ENCODE measurements around the gene ACSF2. TPM values are rescaled to one million over a fixed set of nuclear protein-coding genes. Genes with fewer than 3 reads are reported as not detected.

ACSF2 gene
- total and polyA plus RNA-seq, 2 experiments from 2014 or later: 43.1 to 47.9 TPM

DNA sequence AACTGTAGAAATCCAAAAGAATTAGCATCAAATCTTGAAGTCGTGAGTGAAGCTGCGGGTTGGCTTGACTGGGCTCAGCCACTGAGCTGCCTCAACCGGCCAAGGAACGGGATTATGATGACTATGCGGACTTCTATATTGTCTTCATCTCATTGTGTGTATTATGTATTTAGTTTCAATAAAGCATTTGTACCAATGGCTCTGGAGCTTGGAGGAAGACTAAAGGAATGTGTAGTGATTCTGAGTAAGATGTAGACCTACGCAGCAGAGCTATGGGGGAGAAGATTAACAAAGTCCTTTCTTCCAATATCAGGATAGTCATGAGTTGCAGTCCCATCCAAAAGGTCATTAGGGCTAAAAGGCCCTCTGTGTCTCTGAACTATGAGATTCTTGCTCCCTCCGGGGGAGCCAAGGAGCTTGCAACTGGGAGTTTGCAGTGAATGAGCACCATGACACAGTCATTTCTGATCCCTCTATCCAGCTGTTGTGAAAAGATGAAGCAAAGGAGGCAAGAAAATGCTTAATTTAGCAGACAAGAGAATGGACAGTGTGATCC is 44.7 kb upstream of the ACSF2 start:
- 95% methylated on average over 7 of the region's 7 CpGs for WGBS (ENCODE audit: low lambda C conversion rate, missing lambda C conversion rate)
- Histone ChIP-seq H3K36me3 (replicated peaks; ENCODE audit: insufficient read depth, low read depth) (no peaks in the 10 kb centered on the region), H3K4me2 (no peak overlapping the region)

DNA sequence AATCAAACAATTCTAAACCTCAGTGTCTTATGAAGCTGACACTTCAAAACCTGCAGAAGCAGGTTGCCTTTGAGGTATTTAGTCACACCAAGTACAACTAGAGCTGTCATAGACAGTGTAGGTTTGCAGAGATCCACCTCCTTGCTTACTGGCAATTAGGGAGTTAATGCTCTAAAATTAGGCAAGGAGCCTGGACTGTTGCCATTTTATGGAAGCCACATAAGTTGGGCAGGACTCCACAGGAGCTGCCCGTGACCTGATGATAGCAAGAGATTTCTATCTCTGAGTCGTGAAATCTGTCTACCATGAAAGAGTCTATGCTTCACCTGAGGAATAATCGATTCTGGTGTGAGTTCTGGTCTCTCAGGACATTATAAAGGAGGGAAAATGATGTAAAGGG is 44.1 kb upstream of the ACSF2 start:
- H3K9me2 ChIP-seq (replicated peaks; ENCODE audit: insufficient read depth): no peaks in the 10 kb centered on the region
- H3K27me3 ChIP-seq: no peaks in the 10 kb centered on the region
- no peak for DNase-seq (ENCODE audit: low spot score)
- H3K79me2 ChIP-seq: no peaks in the 10 kb centered on the region
- H3K36me3 ChIP-seq (replicated peaks; ENCODE audit: insufficient read depth, low read depth): no peaks in the 10 kb centered on the region
- no peak overlapping the region for H2AFZ ChIP-seq
- WGBS (ENCODE audit: low lambda C conversion rate, missing lambda C conversion rate): 82% methylated on average over 3 of the region's 3 CpGs
- H3K9me3 ChIP-seq (ENCODE audit: low read depth): no peaks in the 10 kb centered on the region
- no peak overlapping the region for H3K27ac ChIP-seq
- TF ChIP-seq, protein P1, sequence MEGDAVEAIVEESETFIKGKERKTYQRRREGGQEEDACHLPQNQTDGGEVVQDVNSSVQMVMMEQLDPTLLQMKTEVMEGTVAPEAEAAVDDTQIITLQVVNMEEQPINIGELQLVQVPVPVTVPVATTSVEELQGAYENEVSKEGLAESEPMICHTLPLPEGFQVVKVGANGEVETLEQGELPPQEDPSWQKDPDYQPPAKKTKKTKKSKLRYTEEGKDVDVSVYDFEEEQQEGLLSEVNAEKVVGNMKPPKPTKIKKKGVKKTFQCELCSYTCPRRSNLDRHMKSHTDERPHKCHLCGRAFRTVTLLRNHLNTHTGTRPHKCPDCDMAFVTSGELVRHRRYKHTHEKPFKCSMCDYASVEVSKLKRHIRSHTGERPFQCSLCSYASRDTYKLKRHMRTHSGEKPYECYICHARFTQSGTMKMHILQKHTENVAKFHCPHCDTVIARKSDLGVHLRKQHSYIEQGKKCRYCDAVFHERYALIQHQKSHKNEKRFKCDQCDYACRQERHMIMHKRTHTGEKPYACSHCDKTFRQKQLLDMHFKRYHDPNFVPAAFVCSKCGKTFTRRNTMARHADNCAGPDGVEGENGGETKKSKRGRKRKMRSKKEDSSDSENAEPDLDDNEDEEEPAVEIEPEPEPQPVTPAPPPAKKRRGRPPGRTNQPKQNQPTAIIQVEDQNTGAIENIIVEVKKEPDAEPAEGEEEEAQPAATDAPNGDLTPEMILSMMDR (IDR thresholded peaks at IDR 0.05; ENCODE audit: poor library complexity): no peak
- TF ChIP-seq EZH2 (IDR thresholded peaks at IDR 0.05; ENCODE audit: borderline replicate concordance): no peak
- TF ChIP-seq EZH2phosphoT487 (IDR thresholded peaks at IDR 0.05; ENCODE audit: low read depth, severe bottlenecking, unreplicated experiment): no peak
- H3K4me1 ChIP-seq (ENCODE audit: insufficient read depth): no peaks in the 10 kb centered on the region
- H3K4me2 ChIP-seq: no peak overlapping the region
- H4K20me1 ChIP-seq (ENCODE audit: insufficient read depth, poor library complexity, severe bottlenecking): no peaks in the 10 kb centered on the region
- no peak overlapping the region for H3K4me3 ChIP-seq

More for the DNA sequence above, 44.7 kb upstream of the ACSF2 start:
- Histone ChIP-seq H3K27ac (no peak overlapping the region), H3K27me3 (no peaks in the 10 kb centered on the region), H3K4me1 (ENCODE audit: insufficient read depth) (no peaks in the 10 kb centered on the region), H3K79me2 (no peaks in the 10 kb centered on the region), H3K4me3 (no peak overlapping the region), H3K9me3 (ENCODE audit: low read depth) (no peaks in the 10 kb centered on the region), H3K9me2 (replicated peaks; ENCODE audit: insufficient read depth) (no peaks in the 10 kb centered on the region), H2AFZ (no peak overlapping the region), H4K20me1 (ENCODE audit: insufficient read depth, poor library complexity, severe bottlenecking) (no peaks in the 10 kb centered on the region)
- TF ChIP-seq, protein P1 (IDR thresholded peaks at IDR 0.05; ENCODE audit: poor library complexity): no peak
- TF ChIP-seq EZH2phosphoT487 (IDR thresholded peaks at IDR 0.05; ENCODE audit: low read depth, severe bottlenecking, unreplicated experiment) (no peak), EZH2 (IDR thresholded peaks at IDR 0.05; ENCODE audit: borderline replicate concordance) (no peak)
- DNase-seq (ENCODE audit: low spot score): no peak

DNA sequence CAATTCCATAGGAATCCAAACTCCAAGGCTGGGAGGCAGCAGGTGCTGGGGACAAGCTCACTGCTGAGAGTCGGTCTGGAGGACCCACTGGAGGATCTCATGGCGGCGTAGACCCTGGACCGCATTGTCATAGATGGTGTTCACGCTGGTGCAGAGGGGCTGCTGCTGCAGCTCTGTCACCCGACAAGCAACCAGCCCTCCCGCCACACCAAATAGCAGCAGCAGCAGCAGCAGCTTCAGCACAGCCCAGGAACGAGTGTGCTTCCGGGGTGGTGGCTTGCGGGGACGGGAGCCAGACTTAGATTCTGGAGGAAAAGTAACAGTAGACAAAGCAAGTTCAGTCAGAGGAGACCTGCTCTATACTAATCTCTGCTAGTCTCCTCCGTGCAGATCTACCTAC is 43.1 kb upstream of the ACSF2 start:
- H4K20me1 ChIP-seq (ENCODE audit: insufficient read depth, poor library complexity, severe bottlenecking): no peaks in the 10 kb centered on the region
- WGBS (ENCODE audit: low lambda C conversion rate, missing lambda C conversion rate): 93% methylated on average over 12 of the region's 12 CpGs
- H3K79me2 ChIP-seq: no peaks in the 10 kb centered on the region
- H3K36me3 ChIP-seq (replicated peaks; ENCODE audit: insufficient read depth, low read depth): peaks cover 5% of the 10 kb centered on the region
- no peaks in the 10 kb centered on the region for H3K9me3 ChIP-seq (ENCODE audit: low read depth)
- TF ChIP-seq EZH2 (IDR thresholded peaks at IDR 0.05; ENCODE audit: borderline replicate concordance): no peak
- TF ChIP-seq, protein P1 (IDR thresholded peaks at IDR 0.05; ENCODE audit: poor library complexity): no peak
- no peak for TF ChIP-seq EZH2phosphoT487 (IDR thresholded peaks at IDR 0.05; ENCODE audit: low read depth, severe bottlenecking, unreplicated experiment)
- H3K4me3 ChIP-seq: no peak overlapping the region
- no peak overlapping the region for H2AFZ ChIP-seq
- DNase-seq (ENCODE audit: low spot score): no peak
- H3K27ac ChIP-seq: no peak overlapping the region
- no peaks in the 10 kb centered on the region for H3K4me1 ChIP-seq (ENCODE audit: insufficient read depth)
- no peaks in the 10 kb centered on the region for H3K27me3 ChIP-seq
- no peaks in the 10 kb centered on the region for H3K9me2 ChIP-seq (replicated peaks; ENCODE audit: insufficient read depth)
- H3K4me2 ChIP-seq: no peak overlapping the region
